KMS-11 (cell line): ENCODE measurements around the gene MRPL39.

Experiments used
- H2AFZ ChIP-seq: fragments of 200-600 bp; sonication (generic); 2 replicates; pipeline ENCODE4 v1.6.1; 2016; ENCODE audit warnings: antibody characterized with exemption, mixed run types, low read depth
- H3K27ac ChIP-seq: fragments of 200-600 bp; sonication (generic); 2 replicates; pipeline ENCODE4 v1.6.1; 2016; ENCODE audit warnings: mild to moderate bottlenecking, mixed run types
- H3K27me3 ChIP-seq: fragments of 200-600 bp; sonication (generic); 2 replicates; pipeline ENCODE4 v1.6.1; 2017; ENCODE audit warnings: mild to moderate bottlenecking, low read depth, mixed run types, moderate library complexity; ENCODE audit not compliant: insufficient read depth
- H3K36me3 ChIP-seq: fragments of 200-600 bp; sonication (generic); 2 replicates; pipeline ENCODE4 v1.6.1; 2017; ENCODE audit warnings: mild to moderate bottlenecking, mixed run types; ENCODE audit not compliant: insufficient read depth
- H3K4me1 ChIP-seq: fragments of 200-600 bp; sonication (generic); 2 replicates; pipeline ENCODE4 v1.6.1; 2016; ENCODE audit warnings: mild to moderate bottlenecking, low read depth, mixed run types; ENCODE audit not compliant: poor library complexity, severe bottlenecking
- H3K4me2 ChIP-seq: fragments of 200-600 bp; sonication (generic); 2 replicates; pipeline ENCODE4 v1.7.0; 2016; ENCODE audit warnings: mild to moderate bottlenecking, mixed run types
- H3K4me3 ChIP-seq: fragments of 200-600 bp; sonication (generic); IDR thresholded peaks from 2 replicates; pipeline ENCODE4 v1.6.1; 2017; ENCODE audit warnings: low read depth, low read length, mixed read lengths; ENCODE audit not compliant: insufficient read depth
- H3K79me2 ChIP-seq: fragments of 200-600 bp; sonication (generic); 2 replicates; pipeline ENCODE4 v1.6.1; 2016; ENCODE audit warnings: low read depth, mixed run types; ENCODE audit not compliant: insufficient read depth
- H3K9ac ChIP-seq: fragments of 200-600 bp; sonication (generic); 2 replicates; pipeline ENCODE4 v1.6.1; 2016; ENCODE audit warnings: mild to moderate bottlenecking, mixed run types
- H4K20me1 ChIP-seq: fragments of 200-600 bp; sonication (generic); 2 replicates; pipeline ENCODE4 v1.6.1; 2016; ENCODE audit warnings: mild to moderate bottlenecking, mixed run types; ENCODE audit not compliant: insufficient read depth
- TF ChIP-seq, protein P1 (sequence below): fragments of 200-600 bp; sonication (generic); conservative IDR thresholded peaks from 2 replicates; pipeline ENCODE4 v1.6.1; 2017; ENCODE audit warnings: low read depth, mild to moderate bottlenecking, antibody characterized with exemption, low read length, moderate library complexity, mixed read lengths

MRPL39 gene

DNA sequence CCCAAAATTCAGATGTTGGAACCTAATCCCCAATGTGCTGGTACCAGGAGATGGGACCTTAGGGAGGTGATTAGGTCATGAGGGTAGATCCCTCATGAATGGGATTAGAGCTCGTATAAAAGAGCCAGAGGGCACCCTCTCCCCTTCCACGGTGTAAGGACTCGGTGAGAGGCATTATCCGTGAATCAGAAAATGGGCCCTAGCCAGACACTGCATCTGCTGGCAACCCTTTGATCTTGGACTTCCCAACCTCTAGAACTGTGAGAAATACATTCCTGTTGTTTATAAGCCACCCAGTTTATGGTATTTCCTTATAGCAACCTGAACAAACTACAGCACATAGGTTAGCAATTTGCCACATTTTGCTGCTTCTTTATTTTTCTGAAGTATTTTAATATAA is 17.2 kb upstream of the MRPL39 start:
- Histone ChIP-seq H4K20me1 (no peaks in the 10 kb centered on the region), H3K27ac (no peak overlapping the region)
- TF ChIP-seq, protein P1, sequence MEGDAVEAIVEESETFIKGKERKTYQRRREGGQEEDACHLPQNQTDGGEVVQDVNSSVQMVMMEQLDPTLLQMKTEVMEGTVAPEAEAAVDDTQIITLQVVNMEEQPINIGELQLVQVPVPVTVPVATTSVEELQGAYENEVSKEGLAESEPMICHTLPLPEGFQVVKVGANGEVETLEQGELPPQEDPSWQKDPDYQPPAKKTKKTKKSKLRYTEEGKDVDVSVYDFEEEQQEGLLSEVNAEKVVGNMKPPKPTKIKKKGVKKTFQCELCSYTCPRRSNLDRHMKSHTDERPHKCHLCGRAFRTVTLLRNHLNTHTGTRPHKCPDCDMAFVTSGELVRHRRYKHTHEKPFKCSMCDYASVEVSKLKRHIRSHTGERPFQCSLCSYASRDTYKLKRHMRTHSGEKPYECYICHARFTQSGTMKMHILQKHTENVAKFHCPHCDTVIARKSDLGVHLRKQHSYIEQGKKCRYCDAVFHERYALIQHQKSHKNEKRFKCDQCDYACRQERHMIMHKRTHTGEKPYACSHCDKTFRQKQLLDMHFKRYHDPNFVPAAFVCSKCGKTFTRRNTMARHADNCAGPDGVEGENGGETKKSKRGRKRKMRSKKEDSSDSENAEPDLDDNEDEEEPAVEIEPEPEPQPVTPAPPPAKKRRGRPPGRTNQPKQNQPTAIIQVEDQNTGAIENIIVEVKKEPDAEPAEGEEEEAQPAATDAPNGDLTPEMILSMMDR = no peak

DNA sequence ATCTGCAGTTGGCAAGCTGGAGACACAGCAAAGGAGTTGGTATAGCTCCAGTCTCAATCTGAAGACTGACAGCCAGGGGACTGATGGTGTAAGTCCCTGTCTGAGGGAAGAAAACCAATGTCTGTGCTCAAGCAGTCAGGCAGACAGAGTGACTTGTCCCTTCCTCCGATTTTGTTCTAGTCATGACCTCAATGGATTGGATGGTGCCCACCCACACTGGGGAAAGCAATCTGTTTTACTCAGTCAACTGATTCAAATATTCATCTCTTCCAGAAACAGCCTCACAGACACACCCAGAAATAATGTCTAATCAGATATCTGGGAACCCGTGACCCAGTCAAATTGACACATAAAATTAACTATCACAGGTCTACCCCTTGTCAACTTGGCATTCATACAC is 11.9 kb upstream of the MRPL39 start:
- Histone ChIP-seq H4K20me1 (no peaks in the 10 kb centered on the region), H3K27ac (no peak overlapping the region), H2AFZ (no peak overlapping the region), H3K4me2 (no peak overlapping the region), H3K4me1 (no peaks in the 10 kb centered on the region), H3K4me3 (no peak overlapping the region), H3K36me3 (no peaks in the 10 kb centered on the region), H3K79me2 (no peaks in the 10 kb centered on the region), H3K9ac (no peak overlapping the region), H3K27me3 (no peaks in the 10 kb centered on the region)
- TF ChIP-seq, protein P1 = no peak

More for the DNA sequence above, 17.2 kb upstream of the MRPL39 start:
- H3K79me2 ChIP-seq = no peaks in the 10 kb centered on the region
- no peak overlapping the region for H2AFZ ChIP-seq
- no peaks in the 10 kb centered on the region for H3K27me3 ChIP-seq
- H3K4me1 ChIP-seq = no peaks in the 10 kb centered on the region
- no peak overlapping the region for H3K9ac ChIP-seq
- H3K36me3 ChIP-seq = no peaks in the 10 kb centered on the region
- no peak overlapping the region for H3K4me2 ChIP-seq
- no peak overlapping the region for H3K4me3 ChIP-seq

DNA sequence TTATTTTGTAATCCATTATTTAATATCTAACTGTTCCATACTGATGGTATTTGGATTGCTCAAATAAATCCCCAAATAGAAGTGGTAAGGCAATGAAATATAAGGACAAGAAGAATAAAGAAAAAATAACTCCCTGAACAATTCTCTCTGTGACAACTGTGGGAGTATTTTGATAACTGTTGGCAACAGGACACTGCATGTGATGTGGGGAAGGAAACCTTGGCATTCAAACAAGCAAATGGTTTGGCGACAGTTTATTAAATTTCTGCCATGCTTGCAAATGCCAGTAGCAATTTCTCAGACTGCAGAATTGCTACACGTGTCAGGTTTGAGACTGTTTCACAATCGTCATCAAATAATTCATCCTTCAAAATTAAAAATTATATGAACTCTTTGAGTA is 8.6 kb upstream of the MRPL39 start:
- Histone ChIP-seq H3K4me2 (no peak overlapping the region), H3K4me3 (no peak overlapping the region), H3K27ac (no peak overlapping the region), H4K20me1 (no peaks in the 10 kb centered on the region), H3K9ac (no peak overlapping the region), H2AFZ (no peak overlapping the region), H3K4me1 (no peaks in the 10 kb centered on the region), H3K36me3 (no peaks in the 10 kb centered on the region), H3K79me2 (no peaks in the 10 kb centered on the region), H3K27me3 (no peaks in the 10 kb centered on the region)
- TF ChIP-seq, protein P1 = no peak

DNA sequence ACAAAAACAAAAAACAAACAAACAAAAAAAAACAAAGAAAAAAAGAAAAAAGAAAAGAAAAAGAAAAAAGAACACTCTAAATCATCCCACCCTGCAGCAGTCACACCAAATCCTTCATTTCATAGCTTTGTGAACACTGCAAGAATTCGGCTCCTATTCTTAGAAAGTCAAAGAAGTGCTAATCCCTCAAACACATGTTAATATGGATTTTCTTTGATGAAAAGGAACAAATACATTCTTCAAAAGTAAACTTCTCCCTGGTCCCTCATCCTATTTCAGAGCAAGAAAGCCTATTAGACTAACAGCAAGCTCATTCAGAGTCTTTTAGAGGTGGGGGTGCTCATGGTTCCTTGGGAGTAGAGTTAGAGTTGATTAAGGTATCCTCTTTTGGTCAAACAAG is 7.2 kb upstream of the MRPL39 start:
- H3K36me3 ChIP-seq = no peaks in the 10 kb centered on the region
- H3K27ac ChIP-seq = no peak overlapping the region
- no peak overlapping the region for H3K4me2 ChIP-seq
- no peak overlapping the region for H3K4me3 ChIP-seq
- no peaks in the 10 kb centered on the region for H3K79me2 ChIP-seq
- H4K20me1 ChIP-seq = no peaks in the 10 kb centered on the region
- H3K9ac ChIP-seq = no peak overlapping the region
- no peak overlapping the region for H2AFZ ChIP-seq
- H3K27me3 ChIP-seq = no peaks in the 10 kb centered on the region
- TF ChIP-seq, protein P1 = no peak
- H3K4me1 ChIP-seq = no peaks in the 10 kb centered on the region
